GM23338 (cell line): Measurements from ENCODE around the gene SETDB2. TPM values are rescaled to one million over a fixed set of nuclear protein-coding genes. Genes with fewer than 3 reads are reported as not detected.

Experiments used
- ATAC-seq: fragments of 200-7000 bp; cut with Tn5 transposase; 3 replicates; pipeline ENCODE4 v1.9.1; 2020
- DNase-seq: peaks from one replicate; pipeline ENCODE4 v3.0.0-alpha.2; 2015; ENCODE audit warnings: low spot score
- H2AFZ ChIP-seq: fragments of 200-600 bp; sonication (generic); 2 replicates; pipeline ENCODE4 v1.8.0; 2016; ENCODE audit warnings: antibody characterized with exemption, mild to moderate bottlenecking, moderate library complexity
- H3F3A ChIP-seq: fragments of 200-600 bp; sonication (generic); replicated peaks from 2 replicates; pipeline ENCODE4 v1.8.0; 2017; ENCODE audit warnings: antibody characterized with exemption, mixed run types, low read depth
- H3K27ac ChIP-seq: fragments of 200-600 bp; sonication (generic); 2 replicates; pipeline ENCODE4 v1.6.1; 2016; ENCODE audit warnings: low read depth
- H3K27me3 ChIP-seq: fragments of 200-600 bp; sonication (generic); 2 replicates; pipeline ENCODE4 v1.8.0; 2016; ENCODE audit warnings: mild to moderate bottlenecking, mixed run types, moderate library complexity; ENCODE audit not compliant: insufficient read depth
- H3K36me3 ChIP-seq: fragments of 200-600 bp; sonication (generic); 2 replicates; pipeline ENCODE4 v1.8.0; 2016; ENCODE audit warnings: mild to moderate bottlenecking; ENCODE audit not compliant: insufficient read depth
- H3K4me1 ChIP-seq: fragments of 200-600 bp; sonication (generic); 2 replicates; pipeline ENCODE4 v1.8.0; 2016; ENCODE audit warnings: mild to moderate bottlenecking, moderate library complexity; ENCODE audit not compliant: insufficient read depth
- H3K4me2 ChIP-seq: fragments of 200-600 bp; sonication (generic); 2 replicates; pipeline ENCODE4 v1.7.1; 2017; ENCODE audit warnings: mixed run types
- H3K4me3 ChIP-seq: fragments of 200-600 bp; sonication (generic); 2 replicates; pipeline ENCODE4 v1.6.1; 2016; ENCODE audit warnings: mixed run types
- H3K79me2 ChIP-seq: fragments of 200-600 bp; sonication (generic); replicated peaks from 2 replicates; pipeline ENCODE4 v1.8.0; 2017; ENCODE audit warnings: mild to moderate bottlenecking; ENCODE audit not compliant: insufficient read depth
- H3K9me2 ChIP-seq: fragments of 200-600 bp; sonication (generic); 2 replicates; pipeline ENCODE4 v1.8.0; 2017; ENCODE audit not compliant: insufficient read depth
- H4K20me1 ChIP-seq: fragments of 200-600 bp; sonication (generic); replicated peaks from 2 replicates; pipeline ENCODE4 v1.8.0; 2017; ENCODE audit warnings: mild to moderate bottlenecking; ENCODE audit not compliant: insufficient read depth
- H3K27ac Mint-ChIP-seq: 2 replicates; pipeline ENCODE4 v1.8.0; 2020; ENCODE audit warnings: inconsistent platforms, mild to moderate bottlenecking, moderate library complexity, mixed read lengths
- H3K27me3 Mint-ChIP-seq: 3 replicates; pipeline ENCODE4 v1.8.0; 2022; ENCODE audit warnings: low read depth, mild to moderate bottlenecking, moderate library complexity, mixed read lengths, inconsistent platforms; ENCODE audit not compliant: insufficient read depth, poor library complexity
- H3K36me3 Mint-ChIP-seq: 3 replicates; pipeline ENCODE4 v1.8.0; 2021; ENCODE audit warnings: low read depth, mild to moderate bottlenecking, inconsistent platforms, moderate library complexity, mixed read lengths
- H3K4me1 Mint-ChIP-seq: 3 replicates; pipeline ENCODE4 v1.8.0; 2020; ENCODE audit warnings: mild to moderate bottlenecking, inconsistent platforms, mixed read lengths
- H3K4me3 Mint-ChIP-seq: 3 replicates; pipeline ENCODE4 v1.8.0; 2021; ENCODE audit warnings: moderate library complexity, mild to moderate bottlenecking, inconsistent platforms, mixed read lengths
- H3K9me3 Mint-ChIP-seq: 3 replicates; pipeline ENCODE4 v1.8.0; 2020; ENCODE audit warnings: moderate library complexity, mild to moderate bottlenecking, inconsistent platforms, mixed read lengths
- CTCF ChIP-seq, 2 experiments: fragments of 200-600 bp in 1 of 2; sonication (generic) in 1 of 2; conservative IDR thresholded peaks; 2 replicates each; pipeline versions ENCODE4 v1.5.1 to v1.6.1; 2016 to 2017; ENCODE audit warnings: antibody characterized with exemption in 2 of 2, low read depth in 2 of 2, mild to moderate bottlenecking in 2 of 2, moderate library complexity in 1 of 2
- ETS1 ChIP-seq: IDR thresholded peaks from 2 replicates; pipeline ENCODE4 v1.6.1; 2016; ENCODE audit warnings: antibody characterized with exemption
- EZH2 ChIP-seq: fragments of 200-600 bp; sonication (generic); IDR thresholded peaks from one replicate; pipeline ENCODE4 v1.8.0; 2017; ENCODE audit warnings: antibody characterized with exemption, mild to moderate bottlenecking, low read depth; ENCODE audit not compliant: unreplicated experiment
- JUNB ChIP-seq: IDR thresholded peaks from one replicate; pipeline ENCODE4 v1.6.1; 2016; ENCODE audit warnings: antibody characterized with exemption; ENCODE audit not compliant: unreplicated experiment
- NANOG ChIP-seq: IDR thresholded peaks from 2 replicates; pipeline ENCODE4 v1.6.1; 2016; ENCODE audit warnings: antibody characterized with exemption, borderline replicate concordance
- POLR2AphosphoS5 ChIP-seq: IDR thresholded peaks from 2 replicates; pipeline ENCODE4 v1.6.1; 2016; ENCODE audit warnings: antibody characterized with exemption, low read depth
- ZNF114 ChIP-seq: fragments of 250-450 bp; sonication (Bioruptor Pico); IDR thresholded peaks from 2 replicates; pipeline ENCODE4 v1.5.0; 2020; ENCODE audit warnings: mild to moderate bottlenecking, moderate library complexity
- ZNF331 ChIP-seq: fragments of 250-450 bp; sonication (Bioruptor Pico); IDR thresholded peaks from 2 replicates; pipeline ENCODE4 v1.5.0; 2020; ENCODE audit warnings: low read depth, mild to moderate bottlenecking, moderate library complexity
- polyA plus RNA-seq: library from polyadenylated mRNA; unstranded; fragments of >200 nt; fragmentation: Nextera tagmentation; extraction: Ambion mirVana; gene quantifications from 2 replicates; pipeline ENCODE4 v1.2.1, GENCODE V29; 2016
- total RNA-seq: library from RNA; depleted of rRNA; stranded (reverse); fragments of >200 nt; shearing (Covaris generic); gene quantifications from 2 replicates; pipeline ENCODE4 v1.2.3, GENCODE V29; 2014
- TF ChIP-seq, protein P1 (sequence below): fragments of 250-450 bp; sonication (Bioruptor Pico); IDR thresholded peaks from 2 replicates; pipeline ENCODE4 v1.5.0; 2020; ENCODE audit warnings: mild to moderate bottlenecking, moderate library complexity

Gene SETDB2
- total and polyA plus RNA-seq, 2 experiments from 2014 or later, result 4.6 to 5.8 TPM

DNA sequence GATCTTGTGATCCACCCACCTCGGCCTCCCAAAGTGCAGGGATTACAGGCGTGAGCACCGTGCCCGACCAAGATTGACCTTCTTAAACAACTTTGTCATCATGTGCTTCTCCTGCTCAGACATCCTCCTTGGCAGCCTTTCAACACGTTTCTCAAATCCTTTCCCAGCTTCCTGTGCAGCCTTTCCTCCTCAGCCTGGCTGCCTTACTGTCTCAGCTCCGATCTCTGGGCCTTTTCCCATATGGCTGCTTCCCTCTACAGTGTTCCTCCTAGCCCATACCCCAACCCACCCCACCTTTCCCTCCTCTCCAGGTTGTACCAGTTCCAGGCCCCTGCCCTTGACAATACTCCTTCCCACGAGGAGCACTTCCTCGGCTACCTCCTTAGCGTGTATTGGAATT is 58.9 kb downstream of the SETDB2 start:
- H3K27ac ChIP-seq, result no peak overlapping the region
- peaks cover 2% of the 10 kb centered on the region; the same call in 1 of the 3 replicates for H3K4me1 Mint-ChIP-seq
- no peaks in the 10 kb centered on the region for H3K36me3 ChIP-seq
- no peaks in the 10 kb centered on the region for H3K9me3 Mint-ChIP-seq
- H3K27ac Mint-ChIP-seq, result no peak overlapping the region
- peaks cover under 1% of the 10 kb centered on the region for H3K27me3 Mint-ChIP-seq
- H4K20me1 ChIP-seq, result no peaks in the 10 kb centered on the region
- no peaks in the 10 kb centered on the region for H3K27me3 ChIP-seq
- H2AFZ ChIP-seq, result no peak overlapping the region
- no peaks in the 10 kb centered on the region for H3K9me2 ChIP-seq
- TF ChIP-seq CTCF (conservative IDR thresholded peaks at IDR 0.05; ENCODE audit: low read depth in 2 of 2), result no peak
- no peak for TF ChIP-seq ETS1
- TF ChIP-seq, protein P1, sequence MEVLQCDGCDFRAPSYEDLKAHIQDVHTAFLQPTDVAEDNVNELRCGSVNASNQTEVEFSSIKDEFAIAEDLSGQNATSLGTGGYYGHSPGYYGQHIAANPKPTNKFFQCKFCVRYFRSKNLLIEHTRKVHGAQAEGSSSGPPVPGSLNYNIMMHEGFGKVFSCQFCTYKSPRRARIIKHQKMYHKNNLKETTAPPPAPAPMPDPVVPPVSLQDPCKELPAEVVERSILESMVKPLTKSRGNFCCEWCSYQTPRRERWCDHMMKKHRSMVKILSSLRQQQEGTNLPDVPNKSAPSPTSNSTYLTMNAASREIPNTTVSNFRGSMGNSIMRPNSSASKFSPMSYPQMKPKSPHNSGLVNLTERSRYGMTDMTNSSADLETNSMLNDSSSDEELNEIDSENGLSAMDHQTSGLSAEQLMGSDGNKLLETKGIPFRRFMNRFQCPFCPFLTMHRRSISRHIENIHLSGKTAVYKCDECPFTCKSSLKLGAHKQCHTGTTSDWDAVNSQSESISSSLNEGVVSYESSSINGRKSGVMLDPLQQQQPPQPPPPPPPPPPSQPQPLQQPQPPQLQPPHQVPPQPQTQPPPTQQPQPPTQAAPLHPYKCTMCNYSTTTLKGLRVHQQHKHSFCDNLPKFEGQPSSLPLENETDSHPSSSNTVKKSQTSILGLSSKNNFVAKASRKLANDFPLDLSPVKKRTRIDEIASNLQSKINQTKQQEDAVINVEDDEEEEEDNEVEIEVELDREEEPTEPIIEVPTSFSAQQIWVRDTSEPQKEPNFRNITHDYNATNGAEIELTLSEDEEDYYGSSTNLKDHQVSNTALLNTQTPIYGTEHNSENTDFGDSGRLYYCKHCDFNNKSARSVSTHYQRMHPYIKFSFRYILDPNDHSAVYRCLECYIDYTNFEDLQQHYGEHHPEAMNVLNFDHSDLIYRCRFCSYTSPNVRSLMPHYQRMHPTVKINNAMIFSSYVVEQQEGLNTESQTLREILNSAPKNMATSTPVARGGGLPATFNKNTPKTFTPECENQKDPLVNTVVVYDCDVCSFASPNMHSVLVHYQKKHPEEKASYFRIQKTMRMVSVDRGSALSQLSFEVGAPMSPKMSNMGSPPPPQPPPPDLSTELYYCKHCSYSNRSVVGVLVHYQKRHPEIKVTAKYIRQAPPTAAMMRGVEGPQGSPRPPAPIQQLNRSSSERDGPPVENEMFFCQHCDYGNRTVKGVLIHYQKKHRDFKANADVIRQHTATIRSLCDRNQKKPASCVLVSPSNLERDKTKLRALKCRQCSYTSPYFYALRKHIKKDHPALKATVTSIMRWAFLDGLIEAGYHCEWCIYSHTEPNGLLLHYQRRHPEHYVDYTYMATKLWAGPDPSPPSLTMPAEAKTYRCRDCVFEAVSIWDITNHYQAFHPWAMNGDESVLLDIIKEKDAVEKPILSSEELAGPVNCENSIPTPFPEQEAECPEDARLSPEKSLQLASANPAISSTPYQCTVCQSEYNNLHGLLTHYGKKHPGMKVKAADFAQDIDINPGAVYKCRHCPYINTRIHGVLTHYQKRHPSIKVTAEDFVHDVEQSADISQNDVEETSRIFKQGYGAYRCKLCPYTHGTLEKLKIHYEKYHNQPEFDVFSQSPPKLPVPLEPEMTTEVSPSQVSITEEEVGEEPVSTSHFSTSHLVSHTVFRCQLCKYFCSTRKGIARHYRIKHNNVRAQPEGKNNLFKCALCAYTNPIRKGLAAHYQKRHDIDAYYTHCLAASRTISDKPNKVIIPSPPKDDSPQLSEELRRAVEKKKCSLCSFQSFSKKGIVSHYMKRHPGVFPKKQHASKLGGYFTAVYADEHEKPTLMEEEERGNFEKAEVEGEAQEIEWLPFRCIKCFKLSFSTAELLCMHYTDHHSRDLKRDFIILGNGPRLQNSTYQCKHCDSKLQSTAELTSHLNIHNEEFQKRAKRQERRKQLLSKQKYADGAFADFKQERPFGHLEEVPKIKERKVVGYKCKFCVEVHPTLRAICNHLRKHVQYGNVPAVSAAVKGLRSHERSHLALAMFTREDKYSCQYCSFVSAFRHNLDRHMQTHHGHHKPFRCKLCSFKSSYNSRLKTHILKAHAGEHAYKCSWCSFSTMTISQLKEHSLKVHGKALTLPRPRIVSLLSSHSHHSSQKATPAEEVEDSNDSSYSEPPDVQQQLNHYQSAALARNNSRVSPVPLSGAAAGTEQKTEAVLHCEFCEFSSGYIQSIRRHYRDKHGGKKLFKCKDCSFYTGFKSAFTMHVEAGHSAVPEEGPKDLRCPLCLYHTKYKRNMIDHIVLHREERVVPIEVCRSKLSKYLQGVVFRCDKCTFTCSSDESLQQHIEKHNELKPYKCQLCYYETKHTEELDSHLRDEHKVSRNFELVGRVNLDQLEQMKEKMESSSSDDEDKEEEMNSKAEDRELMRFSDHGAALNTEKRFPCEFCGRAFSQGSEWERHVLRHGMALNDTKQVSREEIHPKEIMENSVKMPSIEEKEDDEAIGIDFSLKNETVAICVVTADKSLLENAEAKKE (CRISPR knock-in tag), result no peak
- no peak for TF ChIP-seq EZH2
- no peak for TF ChIP-seq JUNB
- TF ChIP-seq ZNF331 (CRISPR knock-in tag), result no peak
- no peak for TF ChIP-seq NANOG
- no peak for TF ChIP-seq POLR2AphosphoS5
- TF ChIP-seq ZNF114, result no peak
- H3K4me3 ChIP-seq, result no peak overlapping the region
- H3K4me2 ChIP-seq, result no peak overlapping the region
- no peaks in the 10 kb centered on the region for H3F3A ChIP-seq
- H3K79me2 ChIP-seq, result no peaks in the 10 kb centered on the region
- ATAC-seq (no peak), DNase-seq (no peak)
- H3K4me1 ChIP-seq, result no peaks in the 10 kb centered on the region
- H3K4me3 Mint-ChIP-seq, result no peak overlapping the region
- H3K36me3 Mint-ChIP-seq, result no peaks in the 10 kb centered on the region
